ENCODE measurements around the gene TNS1. TPM values are rescaled to one million over a fixed set of nuclear protein-coding genes. Genes with fewer than 3 reads are reported as not detected.

Gene TNS1
- total and polyA plus RNA-seq, 9 of the 15 experiments (the other 6 are each of a cell fraction or from before 2014, with no cell fraction given) = 0.13 to 2.7 (median 0.77) TPM

DNA sequence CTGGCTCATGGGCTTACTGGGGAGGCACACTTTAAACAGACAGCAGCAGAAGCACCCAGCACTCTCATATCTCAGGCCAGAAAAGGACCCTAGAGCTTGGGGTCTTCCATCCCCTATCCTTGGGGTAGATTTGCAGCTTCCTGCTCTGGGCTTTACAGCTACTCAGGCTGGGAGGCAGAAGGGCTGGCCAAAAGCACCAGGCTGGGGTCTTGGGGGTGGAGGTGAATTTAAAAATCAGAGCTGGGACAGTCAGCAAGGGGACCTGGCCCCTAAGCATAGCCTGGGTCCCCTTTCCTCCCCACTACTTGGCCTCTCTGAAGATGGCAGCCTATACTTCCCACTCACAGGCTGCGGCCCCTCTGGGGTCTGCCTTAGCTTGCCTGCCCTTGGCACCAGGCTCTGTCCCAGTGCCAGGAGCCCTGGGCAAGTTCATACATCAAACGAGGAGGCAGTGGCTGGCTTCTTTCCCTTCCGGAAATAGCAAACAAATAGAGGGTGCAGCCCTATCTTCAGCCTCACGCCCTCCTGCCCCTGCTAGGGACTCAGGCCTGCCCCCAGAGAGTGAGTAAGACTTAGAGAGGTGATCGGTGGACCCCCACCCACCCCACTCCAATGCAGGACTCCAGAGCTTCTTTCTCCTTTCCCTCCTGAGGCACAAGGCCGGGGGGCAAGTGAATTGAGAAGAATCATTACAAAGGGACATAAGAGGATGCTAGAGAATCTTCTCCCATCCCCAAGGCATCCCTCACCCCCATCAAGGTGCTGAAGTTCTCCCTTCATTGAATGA lies 26.0 kb upstream of the TNS1 start:
- peaks cover 0 to 21% of the 10 kb centered on the region in 2 experiments; a peak in 1 of 5 replicates for H3K27me3 ChIP-seq (ENCODE audit: control insufficient read depth in 2 of 2, insufficient read depth in 2 of 2, low read length in 2 of 2)
- H3K4me3 ChIP-seq = no peak overlapping the region
- in situ Hi-C loops (cut with MboI) (no loop called here), intact Hi-C loops (cut with micrococcal nuclease) (no loop called here)
- ATAC-seq (no peak), DNase-seq (ENCODE audit: extremely low read depth in 1 of 4, low spot score in 3 of 4) (no peak), FAIRE-seq (no peak)
- POLR2A ChIA-PET = interaction anchor here (0.6 kb wide), 1 partner anchor 702 kb away, joined by 3 read pairs; no protein-coding TSS in a partner anchor
- WGBS (ENCODE audit: insufficient coverage, low coverage, missing lambda C conversion rate) = 0% methylated on average over 2 of the region's 6 CpGs
- H4K20me1 ChIP-seq (replicated peaks; ENCODE audit: control insufficient read depth, insufficient read depth, low read length) = no peaks in the 10 kb centered on the region
- CTCF ChIA-PET (ENCODE audit: low intra/inter-chr PET ratio) = no interaction called here
- TF ChIP-seq NFIX (CRISPR knock-in tag; IDR thresholded peaks at IDR 0.05; ENCODE audit: low read depth) (no peak), MED1 (CRISPR knock-in tag; IDR thresholded peaks at IDR 0.05; ENCODE audit: borderline replicate concordance) (no peak), KDM2B (CRISPR knock-in tag; IDR thresholded peaks at IDR 0.05) (no peak), POLR2AphosphoS2 (IDR thresholded peaks at IDR 0.05; ENCODE audit: low read length) (no peak), PCBP2 (IDR thresholded peaks at IDR 0.05; ENCODE audit: low read depth, low read length, poor library complexity, severe bottlenecking) (no peak), MEIS2 (IDR thresholded peaks at IDR 0.05; ENCODE audit: partially characterized antibody) (no peak), HLTF (IDR thresholded peaks at IDR 0.05) (no peak), CBFA2T2 (conservative IDR thresholded peaks at IDR 0.05) (no peak), ZHX1 (conservative IDR thresholded peaks at IDR 0.05; ENCODE audit: low read length) (no peak), ZNF175 (CRISPR knock-in tag; IDR thresholded peaks at IDR 0.05; ENCODE audit: low read depth) (no peak), E2F3 (CRISPR knock-in tag; IDR thresholded peaks at IDR 0.05) (no peak), ZNF717 (CRISPR knock-in tag; IDR thresholded peaks at IDR 0.05) (no peak), HDAC1 (IDR thresholded peaks at IDR 0.05) (no peak), HNRNPUL1 (IDR thresholded peaks at IDR 0.05; ENCODE audit: low read length) (no peak)
- TF ChIP-seq, protein P1, sequence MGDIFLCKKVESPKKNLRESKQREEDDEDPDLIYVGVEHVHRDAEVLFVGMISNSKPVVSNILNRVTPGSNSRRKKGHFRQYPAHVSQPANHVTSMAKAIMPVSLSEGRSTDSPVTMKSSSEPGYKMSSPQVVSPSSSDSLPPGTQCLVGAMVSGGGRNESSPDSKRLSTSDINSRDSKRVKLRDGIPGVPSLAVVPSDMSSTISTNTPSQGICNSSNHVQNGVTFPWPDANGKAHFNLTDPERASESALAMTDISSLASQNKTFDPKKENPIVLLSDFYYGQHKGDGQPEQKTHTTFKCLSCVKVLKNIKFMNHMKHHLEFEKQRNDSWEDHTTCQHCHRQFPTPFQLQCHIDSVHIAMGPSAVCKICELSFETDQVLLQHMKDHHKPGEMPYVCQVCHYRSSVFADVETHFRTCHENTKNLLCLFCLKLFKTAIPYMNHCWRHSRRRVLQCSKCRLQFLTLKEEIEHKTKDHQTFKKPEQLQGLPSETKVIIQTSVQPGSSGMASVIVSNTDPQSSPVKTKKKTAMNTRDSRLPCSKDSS (IDR thresholded peaks at IDR 0.05; ENCODE audit: low read depth, partially characterized antibody) = no peak
- no peak overlapping the region for H3K9ac ChIP-seq (ENCODE audit: insufficient read depth in 1 of 2, low read depth in 2 of 2, low read length in 2 of 2)
- no peak overlapping the region for H2AFZ ChIP-seq (ENCODE audit: low read depth, low read length)
- H3K4me2 ChIP-seq (ENCODE audit: insufficient read depth, low read length) = no peak overlapping the region
- H3K9me3 ChIP-seq (replicated peaks; ENCODE audit: control insufficient read depth, insufficient read depth, low read depth, low read length) = no peaks in the 10 kb centered on the region
- BruUV-seq (replicated peaks) = no TSS peak
- no peaks in the 10 kb centered on the region for H3K9me1 ChIP-seq (ENCODE audit: control insufficient read depth, insufficient read depth, low read length)
- no peak overlapping the region for H3K27ac ChIP-seq (ENCODE audit: extremely low read depth, low read depth, low read length)
- no peaks in the 10 kb centered on the region for H3K4me1 ChIP-seq (replicated peaks in 1 of 2; ENCODE audit: control insufficient read depth in 2 of 2, insufficient read depth in 2 of 2, low read length in 2 of 2)
- no peaks in the 10 kb centered on the region for H3K79me2 ChIP-seq (ENCODE audit: control insufficient read depth, insufficient read depth, low read length)
- H3K36me3 ChIP-seq (ENCODE audit: control insufficient read depth, insufficient read depth, low read length) = no peaks in the 10 kb centered on the region

All from K562 (cell line).